ENCODE results near the gene BID. TPM values are rescaled to one million over a fixed set of nuclear protein-coding genes. Genes with fewer than 3 reads are reported as not detected.

BID gene
- total RNA-seq, 1 donor from 2014 or later: 22.1 TPM

DNA sequence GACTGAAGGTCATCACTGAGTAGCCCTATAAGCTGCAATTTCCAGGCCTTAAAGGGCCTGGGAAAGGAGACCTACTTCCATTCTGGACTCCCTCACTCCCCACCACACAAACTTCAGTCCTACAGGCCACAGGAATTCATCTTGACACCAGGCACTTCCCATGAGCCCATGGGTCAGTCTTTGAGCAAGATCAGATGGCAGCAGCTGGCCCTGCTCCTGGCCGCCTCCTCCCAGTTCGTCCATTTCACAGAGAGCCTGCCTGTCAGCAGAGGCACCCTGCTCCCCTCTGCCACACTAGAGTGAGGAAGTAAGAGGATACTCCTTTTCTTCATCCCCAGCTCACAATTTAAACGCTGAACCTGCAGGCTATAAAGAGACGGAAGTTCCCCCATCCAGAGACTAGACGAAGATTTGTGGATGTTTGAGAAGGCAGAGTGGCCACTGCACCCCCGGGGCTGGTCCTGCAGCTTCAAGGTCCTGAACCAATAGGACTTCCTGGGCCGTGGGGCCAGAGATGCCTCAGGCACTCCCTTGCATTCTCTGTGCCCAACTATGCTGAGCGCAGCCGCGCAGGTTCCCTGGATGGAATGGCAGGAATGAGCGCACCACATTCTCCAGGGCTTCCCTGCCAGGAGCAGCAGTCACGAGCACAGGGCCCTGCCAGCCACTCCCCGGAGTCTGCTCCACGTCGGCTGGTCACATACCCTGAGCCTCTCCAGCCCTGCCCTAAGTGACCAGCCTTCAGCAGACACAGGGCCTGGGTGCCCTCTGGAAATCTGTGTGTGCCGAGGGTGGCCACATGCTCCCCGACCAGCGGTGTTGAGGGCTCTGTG lies 33.5 kb upstream of the BID start:
- Histone ChIP-seq H3K36me3 (ENCODE audit: control insufficient read depth, insufficient read depth, low read length) (peaks cover 30% of the 10 kb centered on the region), H3K27me3 (ENCODE audit: control insufficient read depth, insufficient read depth, low read length) (no peaks in the 10 kb centered on the region), H3K4me3 (ENCODE audit: low read depth, low read length) (no peak overlapping the region)
- TF ChIP-seq, protein P1, sequence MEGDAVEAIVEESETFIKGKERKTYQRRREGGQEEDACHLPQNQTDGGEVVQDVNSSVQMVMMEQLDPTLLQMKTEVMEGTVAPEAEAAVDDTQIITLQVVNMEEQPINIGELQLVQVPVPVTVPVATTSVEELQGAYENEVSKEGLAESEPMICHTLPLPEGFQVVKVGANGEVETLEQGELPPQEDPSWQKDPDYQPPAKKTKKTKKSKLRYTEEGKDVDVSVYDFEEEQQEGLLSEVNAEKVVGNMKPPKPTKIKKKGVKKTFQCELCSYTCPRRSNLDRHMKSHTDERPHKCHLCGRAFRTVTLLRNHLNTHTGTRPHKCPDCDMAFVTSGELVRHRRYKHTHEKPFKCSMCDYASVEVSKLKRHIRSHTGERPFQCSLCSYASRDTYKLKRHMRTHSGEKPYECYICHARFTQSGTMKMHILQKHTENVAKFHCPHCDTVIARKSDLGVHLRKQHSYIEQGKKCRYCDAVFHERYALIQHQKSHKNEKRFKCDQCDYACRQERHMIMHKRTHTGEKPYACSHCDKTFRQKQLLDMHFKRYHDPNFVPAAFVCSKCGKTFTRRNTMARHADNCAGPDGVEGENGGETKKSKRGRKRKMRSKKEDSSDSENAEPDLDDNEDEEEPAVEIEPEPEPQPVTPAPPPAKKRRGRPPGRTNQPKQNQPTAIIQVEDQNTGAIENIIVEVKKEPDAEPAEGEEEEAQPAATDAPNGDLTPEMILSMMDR (IDR thresholded peaks at IDR 0.05; ENCODE audit: insufficient read depth, low read length, severe bottlenecking): no peak
- DNase-seq (ENCODE audit: low read depth): no peak
- peak; percentile 18 for FAIRE-seq

DNA sequence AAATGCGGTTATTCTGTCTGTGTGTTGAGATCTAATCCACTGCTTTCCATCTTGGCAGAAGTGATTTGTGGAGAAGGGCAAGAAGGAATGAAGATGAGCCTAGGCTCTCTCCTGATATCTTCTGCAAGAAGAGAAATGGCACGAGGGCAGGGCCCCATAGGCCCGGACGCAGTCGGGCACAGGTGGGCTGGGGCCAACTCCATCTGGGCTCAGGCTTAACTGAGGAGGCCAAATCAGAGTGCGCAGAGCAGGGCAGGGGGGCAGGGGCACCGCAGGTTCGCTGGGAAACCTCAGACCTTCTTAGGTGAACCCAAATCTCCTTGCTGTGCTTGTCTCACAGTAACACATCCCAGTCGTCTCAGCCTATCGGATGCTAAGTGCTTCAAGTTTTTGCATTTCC lies 32.8 kb upstream of the BID start:
- FAIRE-seq: no peak
- Histone ChIP-seq H3K4me3 (ENCODE audit: low read depth, low read length) (no peak overlapping the region), H3K27me3 (ENCODE audit: control insufficient read depth, insufficient read depth, low read length) (no peaks in the 10 kb centered on the region), H3K36me3 (ENCODE audit: control insufficient read depth, insufficient read depth, low read length) (peaks cover 29% of the 10 kb centered on the region)
- TF ChIP-seq, protein P1 (IDR thresholded peaks at IDR 0.05; ENCODE audit: insufficient read depth, low read length, severe bottlenecking): no peak
- no peak for DNase-seq (ENCODE audit: low read depth)

DNA sequence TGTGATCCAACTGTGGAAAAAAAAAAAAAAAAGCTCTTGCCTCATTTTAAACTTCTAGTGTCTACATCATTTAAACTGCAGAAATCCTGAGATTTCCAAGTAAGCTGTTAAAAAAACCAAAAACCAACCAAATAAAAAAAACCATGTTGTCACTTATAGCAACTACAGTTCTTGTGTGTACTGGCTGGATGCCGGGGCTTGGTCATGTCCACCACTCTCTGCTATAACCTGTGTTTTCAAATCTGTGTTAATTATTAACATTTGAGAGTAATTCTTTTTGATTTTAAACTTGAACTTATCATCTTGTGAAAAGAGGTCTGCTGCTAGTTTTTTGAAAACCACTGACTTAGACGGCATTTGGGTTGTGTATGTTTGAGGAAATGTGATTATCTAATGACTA lies 32.2 kb upstream of the BID start:
- FAIRE-seq (no peak), DNase-seq (ENCODE audit: low read depth) (no peak)
- Histone ChIP-seq H3K36me3 (ENCODE audit: control insufficient read depth, insufficient read depth, low read length) (peaks cover 27% of the 10 kb centered on the region), H3K4me3 (ENCODE audit: low read depth, low read length) (no peak overlapping the region), H3K27me3 (ENCODE audit: control insufficient read depth, insufficient read depth, low read length) (no peaks in the 10 kb centered on the region)
- TF ChIP-seq, protein P1 (IDR thresholded peaks at IDR 0.05; ENCODE audit: insufficient read depth, low read length, severe bottlenecking): no peak

DNA sequence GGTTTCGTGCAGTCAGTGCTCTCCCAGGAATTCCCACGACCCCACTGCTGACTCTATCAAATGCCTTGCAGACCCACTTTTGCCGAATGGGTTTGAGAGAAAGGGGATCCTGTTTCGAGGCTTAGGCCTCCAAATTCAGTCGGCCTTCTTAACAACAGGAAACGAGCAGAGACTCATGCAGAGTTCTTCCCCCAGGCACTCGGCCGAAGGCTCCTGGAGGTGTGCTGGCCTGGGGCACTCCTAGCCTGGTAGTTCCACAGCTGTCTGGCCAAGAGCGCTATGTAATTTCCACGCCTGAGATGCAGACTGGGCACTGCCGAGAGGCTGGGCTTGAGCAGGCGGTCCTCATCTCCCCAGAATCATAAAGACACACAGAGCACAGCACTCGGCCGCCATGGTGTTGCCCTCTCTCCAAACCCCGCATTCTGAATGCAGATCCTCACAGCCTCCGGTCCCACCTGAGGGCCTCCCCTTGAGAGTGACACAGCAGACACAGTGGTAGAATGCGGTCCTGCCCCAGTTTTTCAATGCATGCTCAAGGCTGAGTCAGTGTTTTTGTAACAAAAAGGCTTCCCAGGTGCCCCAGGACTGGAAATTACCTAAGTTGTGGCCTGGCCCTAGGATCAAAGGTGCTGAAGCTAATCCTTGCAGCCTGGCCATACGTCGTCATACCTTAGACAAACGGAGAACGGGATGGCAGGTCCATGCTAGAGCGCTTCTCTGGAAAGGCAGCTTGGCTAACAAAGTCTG lies 30.2 kb upstream of the BID start:
- peaks cover 19% of the 10 kb centered on the region for H3K36me3 ChIP-seq (ENCODE audit: control insufficient read depth, insufficient read depth, low read length)
- TF ChIP-seq, protein P1 (IDR thresholded peaks at IDR 0.05; ENCODE audit: insufficient read depth, low read length, severe bottlenecking): no peak
- no peak overlapping the region for H3K4me3 ChIP-seq (ENCODE audit: low read depth, low read length)
- no peak for DNase-seq (ENCODE audit: low read depth)
- no peak for FAIRE-seq
- no peaks in the 10 kb centered on the region for H3K27me3 ChIP-seq (ENCODE audit: control insufficient read depth, insufficient read depth, low read length)

DNA sequence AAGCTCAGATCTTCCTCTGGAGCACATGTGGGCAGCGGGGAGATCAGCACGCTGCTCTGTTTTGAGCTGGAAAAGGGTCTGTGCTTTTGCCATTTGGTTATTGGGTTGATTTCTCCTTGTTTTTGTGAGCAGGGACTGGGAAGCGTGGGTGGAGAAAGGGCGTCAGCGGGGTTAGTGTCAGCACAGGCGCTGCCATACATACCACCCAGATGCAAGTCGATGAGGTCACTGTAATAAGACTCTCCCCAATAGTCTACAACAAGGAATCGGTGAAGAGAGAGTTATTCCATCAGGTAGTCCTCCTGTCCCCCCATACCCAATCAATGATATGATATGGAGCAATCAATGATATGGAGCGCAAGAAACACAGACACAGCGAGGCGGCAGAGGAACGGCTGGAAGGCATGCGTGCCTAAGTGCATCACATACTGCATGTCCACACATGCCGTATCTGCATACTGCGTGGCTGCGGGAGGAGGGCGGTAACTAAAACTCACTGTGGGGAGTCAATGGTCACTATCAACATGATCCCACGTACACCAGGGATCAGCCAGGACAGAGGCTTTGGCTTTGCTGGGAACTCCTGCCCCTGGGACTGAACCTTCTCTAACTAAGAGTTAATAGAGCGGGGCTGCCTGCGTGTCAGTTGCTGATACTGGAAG lies 29.5 kb upstream of the BID start:
- H3K4me3 ChIP-seq (ENCODE audit: low read depth, low read length): no peak overlapping the region
- DNase-seq (ENCODE audit: low read depth): no peak

More for the DNA sequence above, 29.5 kb upstream of the BID start:
- Histone ChIP-seq H3K36me3 (ENCODE audit: control insufficient read depth, insufficient read depth, low read length) (peaks cover 16% of the 10 kb centered on the region), H3K27me3 (ENCODE audit: control insufficient read depth, insufficient read depth, low read length) (no peaks in the 10 kb centered on the region)
- TF ChIP-seq, protein P1 (IDR thresholded peaks at IDR 0.05; ENCODE audit: insufficient read depth, low read length, severe bottlenecking): no peak
- peak; percentile 52 for FAIRE-seq
